ENCODE measurements around the gene PMCH. TPM values are rescaled to one million over a fixed set of nuclear protein-coding genes. Genes with fewer than 3 reads are reported as not detected.

PMCH gene, protein sequence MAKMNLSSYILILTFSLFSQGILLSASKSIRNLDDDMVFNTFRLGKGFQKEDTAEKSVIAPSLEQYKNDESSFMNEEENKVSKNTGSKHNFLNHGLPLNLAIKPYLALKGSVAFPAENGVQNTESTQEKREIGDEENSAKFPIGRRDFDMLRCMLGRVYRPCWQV
- 0.65 and 0.76 TPM in 2 replicates for total RNA-seq

DNA sequence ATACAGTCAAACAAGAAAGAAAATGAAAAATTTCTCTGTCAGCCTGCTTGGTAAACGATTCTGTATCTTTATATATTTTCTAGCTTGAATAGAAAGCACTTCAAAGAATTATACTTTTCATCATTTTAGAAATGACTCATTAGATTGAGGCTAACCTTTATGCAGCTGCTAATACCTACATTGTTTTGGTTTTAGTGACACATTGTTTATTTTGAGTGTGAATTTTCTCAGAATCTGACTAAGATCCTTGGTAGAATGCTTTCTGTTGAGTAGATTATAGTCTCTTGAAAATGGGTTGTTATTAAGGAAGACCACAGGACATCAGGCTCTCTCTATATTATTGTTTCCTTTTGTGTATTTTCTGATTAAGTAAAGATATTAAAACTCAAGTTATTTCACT lies at the start of gene PMCH:
Gene PMCH (minus strand): TSS at position 45 of the 400 bp plus-strand sequence. CDS start 63 bp downstream, outside the sequence.

Small RNA genes within 50 kb of the gene (small RNA-seq; reads per million reads assigned to genes)
- gene RN7SL793P: not detected

Other genes with a start within 250 kb of the PMCH start
- 39.5 and 41.9 TPM in 2 replicates for gene WASHC3, start 135.8 kb downstream of the PMCH start, total RNA-seq
- gene NUP37, start 77.7 kb downstream of the PMCH start, total RNA-seq: 26.8 and 32.5 TPM in 2 replicates
- 7.2 and 14.0 TPM in 2 replicates for gene PARPBP, start 77.7 kb downstream of the PMCH start, total RNA-seq